Lung (tissue), 12 donors: ENCODE data around the gene CCNL2. TPM values are rescaled to one million over a fixed set of nuclear protein-coding genes. Genes with fewer than 3 reads are reported as not detected.

Experiments
- ATAC-seq: fragments of 200-7000 bp; cut with Tn5 transposase; one replicate; pipeline ENCODE4 v1.9.1; 2020; ENCODE audit warnings: moderate number of reproducible peaks; ENCODE audit not compliant: insufficient read depth, low FRiP score
- DNase-seq, 3 donors: peaks; one replicate each; pipeline ENCODE4 v3.0.0-alpha.2; 2013 to 2017
- H3K27ac ChIP-seq, 2 donors: one replicate each; pipeline ENCODE4 v1.5.1; 2013; ENCODE audit warnings: mild to moderate bottlenecking in 2 of 2, moderate library complexity in 2 of 2, control low read depth in 1 of 2, inconsistent platforms in 1 of 2, low read depth in 1 of 2, low read length in 1 of 2
- H3K27me3 ChIP-seq, 3 donors: one replicate each; pipeline ENCODE4 v1.5.1; 2013; ENCODE audit warnings: low read length in 2 of 3; ENCODE audit not compliant: control insufficient read depth in 3 of 3, insufficient read depth in 3 of 3
- H3K36me3 ChIP-seq, 4 donors: one replicate each; pipeline ENCODE4 v1.5.1; 2013; ENCODE audit warnings: low read length in 4 of 4, mild to moderate bottlenecking in 1 of 4, moderate library complexity in 1 of 4; ENCODE audit not compliant: control insufficient read depth in 4 of 4, insufficient read depth in 4 of 4
- H3K4me1 ChIP-seq, 5 donors: one replicate each; pipeline ENCODE4 v1.5.1; 2013; ENCODE audit warnings: low read length in 5 of 5, mild to moderate bottlenecking in 2 of 5, moderate library complexity in 1 of 5; ENCODE audit not compliant: control insufficient read depth in 5 of 5, insufficient read depth in 5 of 5
- H3K4me3 ChIP-seq: one replicate; pipeline ENCODE4 v1.5.1; 2013; ENCODE audit warnings: mild to moderate bottlenecking, control low read depth, moderate library complexity
- H3K9ac ChIP-seq, 2 donors: one replicate each; pipeline ENCODE4 v1.5.1; 2013; ENCODE audit warnings: low read length in 2 of 2, control low read depth in 1 of 2; ENCODE audit not compliant: insufficient read depth in 1 of 2
- H3K9me3 ChIP-seq, 4 donors: one replicate each; pipeline ENCODE4 v1.5.1; 2013; ENCODE audit warnings: low read length in 3 of 4, mild to moderate bottlenecking in 1 of 4, moderate library complexity in 1 of 4; ENCODE audit not compliant: control insufficient read depth in 4 of 4, insufficient read depth in 3 of 4
- CTCF ChIP-seq: IDR thresholded peaks from 2 replicates; pipeline ENCODE4 v1.5.1; 2012; ENCODE audit warnings: mild to moderate bottlenecking; ENCODE audit errors: control extremely low read depth, extremely low read depth
- WGBS, 2 donors: extraction: QIAGEN DNeasy Blood & Tissue Kit; methylation state at CpG; one replicate each; pipeline ENCODE4 v1.1.7; 2013; 5-methylcytosine and 5-hydroxymethylcytosine counted together
- polyA plus RNA-seq, 2 donors: library from polyadenylated mRNA; stranded (reverse); fragments of 200-250 nt; gene quantifications; one replicate each; pipeline ENCODE4 v1.2.1, GENCODE V29; 2013
- total RNA-seq, 2 donors: library from RNA; depleted of rRNA in 1 of 2; stranded (reverse); fragments of >200 nt in 1 of 2; gene quantifications; one replicate each; pipeline ENCODE4 v1.2.1, GENCODE V29; 2014 to 2021
- donor health status: control.
- donor health status: control.
- donor health status: Bipolar disorder and iron deficiency.
- donor health status: healthy.
- donor health status: DM: yes; HTN: yes; CAD: no.

The CCNL2 gene
- total and polyA plus RNA-seq, 4 donors: 97.9 to 385 (median 193) TPM

- Histone ChIP-seq H3K27me3 (no peaks in the 10 kb centered on the region), H3K36me3 (peaks cover 6 to 21% (median 12%) of the 10 kb centered on the region in 4 donors), H3K9me3 (no peaks in the 10 kb centered on the region), H3K9ac (peak overlapping the region; percentile 26 to 55), H3K4me1 (peaks cover 6 to 20% (median 14%) of the 10 kb centered on the region in 5 donors), H3K27ac (peak overlapping the region; percentile 85 to 95), H3K4me3 (peak overlapping the region; percentile 99)
- ATAC-seq (no peak), DNase-seq (peak in 1 of 3 donors; percentile 26)
- no peak for TF ChIP-seq CTCF
- 9 to 11% methylated on average over 39 to 41 of the region's 41 CpGs for WGBS, 2 donors
Observed at GRCh38 chr1:1407636-1408318, 8.6 kb upstream of the CCNL2 start.

- peak within 1 kb of the TSS; percentile 85 to 96 for H3K27ac ChIP-seq
- 0 to 1% methylated on average over 88 to 98 of the region's 98 CpGs for WGBS, 2 donors
- ATAC-seq: peak; percentile 98
Observed at GRCh38 chr1:1406821-1407635, 7.9 kb upstream of the CCNL2 start, which contains the start of gene MRPL20. MRPL20 (minus strand) TSS chr1:1407293; CDS start chr1:1407217, 76 bp downstream.

GRCh38 chr1:1406101-1406820 is 7.1 kb upstream of the CCNL2 start:
- Histone ChIP-seq H3K27ac (peak overlapping the region; percentile 85 to 96), H3K36me3 (peaks cover 6 to 29% (median 17%) of the 10 kb centered on the region in 4 donors), H3K27me3 (no peaks in the 10 kb centered on the region), H3K4me1 (peaks cover 6 to 20% (median 14%) of the 10 kb centered on the region in 5 donors), H3K4me3 (peak overlapping the region; percentile 99), H3K9ac (peak overlapping the region in 1 of 2 donors; percentile 11), H3K9me3 (no peaks in the 10 kb centered on the region)
- no peak for ATAC-seq
- WGBS, 2 donors: 41 to 44% methylated on average over 42 to 43 of the region's 43 CpGs
- DNase-seq: no peak
- TF ChIP-seq CTCF: no peak

More at GRCh38 chr1:1406821-1407635, 7.9 kb upstream of the CCNL2 start, which contains the start of gene MRPL20:
- TF ChIP-seq CTCF: no peak
- no peaks in the 10 kb centered on the region for H3K27me3 ChIP-seq
- H3K36me3 ChIP-seq: peaks cover 6 to 23% (median 16%) of the 10 kb centered on the region in 4 donors
- H3K4me3 ChIP-seq: peak within 1 kb of the TSS; percentile 99
- DNase-seq: peak; percentile 93 to 96 (median 93)
- no peaks in the 10 kb centered on the region for H3K9me3 ChIP-seq
- peak within 1 kb of the TSS; percentile 26 to 55 for H3K9ac ChIP-seq
- peaks cover 6 to 20% (median 14%) of the 10 kb centered on the region in 5 donors for H3K4me1 ChIP-seq
